HEK293 (cell line): ENCODE results near the gene LTC4S.

ENCODE experiments used
- HIC1 ChIP-seq: fragments of 450-650 bp; formaldehyde crosslinking; IDR thresholded peaks from 2 replicates; pipeline ENCODE4 v1.5.1; 2016; ENCODE audit warnings: missing biosample characterization, missing genetic modification characterization
- INSM2 ChIP-seq: fragments of 450-650 bp; formaldehyde crosslinking; IDR thresholded peaks from 2 replicates; pipeline ENCODE4 v1.5.1; 2016; ENCODE audit warnings: missing biosample characterization, missing genetic modification characterization
- KLF17 ChIP-seq: fragments of 450-650 bp; formaldehyde crosslinking; IDR thresholded peaks from 2 replicates; pipeline ENCODE4 v1.5.1; 2016; ENCODE audit warnings: missing biosample characterization, missing genetic modification characterization
- SALL2 ChIP-seq: fragments of 450-650 bp; formaldehyde crosslinking; IDR thresholded peaks from 2 replicates; pipeline ENCODE4 v1.5.0; 2017; ENCODE audit warnings: missing biosample characterization, mild to moderate bottlenecking, missing genetic modification characterization, borderline replicate concordance
- SETDB1 ChIP-seq: IDR thresholded peaks from one replicate; pipeline ENCODE4 v1.6.1; 2017; ENCODE audit warnings: mild to moderate bottlenecking, low read length, moderate library complexity, mixed read lengths; ENCODE audit not compliant: insufficient read length
- SP7 ChIP-seq: fragments of 450-650 bp; formaldehyde crosslinking; IDR thresholded peaks from 2 replicates; pipeline ENCODE4 v1.5.1; 2016; ENCODE audit warnings: missing biosample characterization, missing genetic modification characterization
- TSHZ1 ChIP-seq: fragments of 450-650 bp; formaldehyde crosslinking; IDR thresholded peaks from 2 replicates; pipeline ENCODE4 v1.5.1; 2016; ENCODE audit warnings: missing biosample characterization, missing genetic modification characterization, borderline replicate concordance
- ZBTB1 ChIP-seq: fragments of 450-650 bp; formaldehyde crosslinking; IDR thresholded peaks from 2 replicates; pipeline ENCODE4 v1.5.1; 2016; ENCODE audit warnings: missing biosample characterization, missing genetic modification characterization
- ZFP69B ChIP-seq: fragments of 450-650 bp; formaldehyde crosslinking; IDR thresholded peaks from 2 replicates; pipeline ENCODE4 v1.5.1; 2016; ENCODE audit warnings: missing biosample characterization, missing genetic modification characterization
- ZNF10 ChIP-seq: fragments of 450-650 bp; formaldehyde crosslinking; IDR thresholded peaks from 2 replicates; pipeline ENCODE4 v1.5.1; 2017; ENCODE audit warnings: missing biosample characterization, missing genetic modification characterization
- ZNF132 ChIP-seq: fragments of 450-650 bp; formaldehyde crosslinking; IDR thresholded peaks from 2 replicates; pipeline ENCODE4 v1.5.1; 2017; ENCODE audit warnings: missing biosample characterization, missing genetic modification characterization, borderline replicate concordance
- ZNF148 ChIP-seq: fragments of 450-650 bp; formaldehyde crosslinking; IDR thresholded peaks from 2 replicates; pipeline ENCODE4 v1.5.0; 2017; ENCODE audit warnings: missing biosample characterization, missing genetic modification characterization, borderline replicate concordance
- ZNF175 ChIP-seq: fragments of 450-650 bp; formaldehyde crosslinking; IDR thresholded peaks from 2 replicates; pipeline ENCODE4 v1.5.1; 2016; ENCODE audit warnings: missing biosample characterization, missing genetic modification characterization
- ZNF214 ChIP-seq: fragments of 450-650 bp; formaldehyde crosslinking; IDR thresholded peaks from 2 replicates; pipeline ENCODE4 v1.5.1; 2017; ENCODE audit warnings: missing biosample characterization, mild to moderate bottlenecking, missing genetic modification characterization, borderline replicate concordance
- ZNF248 ChIP-seq: fragments of 450-650 bp; formaldehyde crosslinking; IDR thresholded peaks from 2 replicates; pipeline ENCODE4 v1.5.1; 2017; ENCODE audit warnings: missing biosample characterization, missing genetic modification characterization
- ZNF280D ChIP-seq: fragments of 450-650 bp; formaldehyde crosslinking; IDR thresholded peaks from 2 replicates; pipeline ENCODE4 v1.5.1; 2016; ENCODE audit warnings: missing biosample characterization, missing genetic modification characterization
- ZNF311 ChIP-seq: fragments of 450-650 bp; formaldehyde crosslinking; IDR thresholded peaks from 2 replicates; pipeline ENCODE4 v1.5.1; 2017; ENCODE audit warnings: missing biosample characterization, missing genetic modification characterization, borderline replicate concordance
- ZNF366 ChIP-seq: fragments of 450-650 bp; formaldehyde crosslinking; conservative IDR thresholded peaks from 2 replicates; pipeline ENCODE4 v1.5.1; 2016; ENCODE audit warnings: missing biosample characterization, missing genetic modification characterization
- ZNF580 ChIP-seq: fragments of 450-650 bp; formaldehyde crosslinking; IDR thresholded peaks from 2 replicates; pipeline ENCODE4 v1.5.1; 2016; ENCODE audit warnings: missing biosample characterization, missing genetic modification characterization
- ZNF596 ChIP-seq: fragments of 450-650 bp; IDR thresholded peaks from 2 replicates; pipeline ENCODE4 v1.5.0; 2018; ENCODE audit warnings: missing biosample characterization, mild to moderate bottlenecking, missing genetic modification characterization, moderate library complexity
- ZNF600 ChIP-seq: fragments of 450-650 bp; formaldehyde crosslinking; IDR thresholded peaks from 2 replicates; pipeline ENCODE4 v1.5.1; 2016; ENCODE audit warnings: missing biosample characterization, missing genetic modification characterization
- ZNF645 ChIP-seq: fragments of 450-650 bp; formaldehyde crosslinking; IDR thresholded peaks from 2 replicates; pipeline ENCODE4; 2016; ENCODE audit warnings: missing biosample characterization, missing genetic modification characterization

The LTC4S gene

GRCh38 chr5:179820483-179821297, 26.9 kb downstream of the LTC4S start, which contains the start of gene SQSTM1 (continued):
- TF ChIP-seq ZNF148 (tag by site-specific recombination), result no peak
- peak; percentile 42; the same call in 1 of the 2 replicates for TF ChIP-seq INSM2 (tag by site-specific recombination)
- peak; percentile 13 for TF ChIP-seq HIC1
- TF ChIP-seq ZNF214 (tag by site-specific recombination), result no peak
- no peak for TF ChIP-seq SALL2 (tag by site-specific recombination)
- TF ChIP-seq ZNF280D (tag by site-specific recombination), result no peak
- TF ChIP-seq ZBTB1, result no peak
- peak; percentile 70 for TF ChIP-seq ZNF580 (tag by site-specific recombination)
- no peak for TF ChIP-seq TSHZ1 (tag by site-specific recombination)
- TF ChIP-seq SP7 (tag by site-specific recombination), result peak; percentile 82
- TF ChIP-seq ZNF248, result no peak
- TF ChIP-seq ZNF366, result no peak; the same call in none of the 2 replicates
- TF ChIP-seq ZNF600 (tag by site-specific recombination), result no peak
- no peak for TF ChIP-seq ZNF311
- no peak for TF ChIP-seq ZNF132 (tag by site-specific recombination)
- no peak for TF ChIP-seq ZNF175 (tag by site-specific recombination)
- 0 out of 2 replicates have a peak, but pooled peaks have one; percentile 7 for TF ChIP-seq ZNF10 (tag by site-specific recombination)
- TF ChIP-seq ZNF596 (tag by site-specific recombination), result peak; percentile 16
- TF ChIP-seq SETDB1, result no peak
- TF ChIP-seq ZFP69B (tag by site-specific recombination), result 0 out of 2 replicates have a peak, but pooled peaks have one; percentile 10
- peak; percentile 92; the same call in 1 of the 2 replicates for TF ChIP-seq KLF17
- TF ChIP-seq ZNF645, result no peak
